Caco-2 (cell line): ENCODE results near the gene RTN1. TPM values are rescaled to one million over a fixed set of nuclear protein-coding genes. Genes with fewer than 3 reads are reported as not detected.

ENCODE experiments used
- BruUV-seq: library from RNA; stranded (reverse); fragments of 400-500 nt; replicated peaks from 2 replicates; lab custom pipeline; 2021; lab: Mats Ljungman, UMichigan
- CTCF ChIA-PET: fragments of 300-600 bp; sonication (Branson Sonifier 250); formaldehyde crosslinking; loops from one replicate; lab custom pipeline; 2022; ENCODE audit warnings: antibody characterized with exemption; lab: Charles Lee
- POLR2A ChIA-PET: fragments of 300-600 bp; sonication (Branson Sonifier 250); formaldehyde crosslinking; loops from one replicate; lab custom pipeline; 2022; ENCODE audit warnings: antibody characterized with exemption; lab: Charles Lee
- DNase-seq, 2 experiments: peaks; one replicate each; pipeline versions ENCODE4 v3.0.0 to v3.0.0-alpha.2; 2020 to 2022
- H3K27me3 ChIP-seq: replicated peaks from 2 replicates; pipeline ENCODE4 v1.6.0; 2011; ENCODE audit warnings: low read length; ENCODE audit not compliant: control insufficient read depth, insufficient read depth
- H3K36me3 ChIP-seq: 2 replicates; pipeline ENCODE4 v1.5.1; 2011; ENCODE audit warnings: low read length; ENCODE audit not compliant: control insufficient read depth, insufficient read depth
- H3K4me1 ChIP-seq: fragments of 250-450 bp; sonication (Bioruptor Pico); 2 replicates; pipeline ENCODE4 v1.5.1; 2020; ENCODE audit warnings: mild to moderate bottlenecking
- H3K4me3 ChIP-seq: 2 replicates; pipeline ENCODE4 v1.5.1; 2011; ENCODE audit warnings: low read depth, mild to moderate bottlenecking, control low read depth, low read length
- H3K9me3 ChIP-seq: fragments of 250-450 bp; sonication (Bioruptor Pico); 2 replicates; pipeline ENCODE4 v1.5.1; 2020; ENCODE audit warnings: mild to moderate bottlenecking, moderate library complexity
- H3K27ac Mint-ChIP-seq: one replicate; pipeline ENCODE4 v1.8.0; 2022; ENCODE audit warnings: mixed read lengths; ENCODE audit not compliant: unreplicated experiment
- H3K27me3 Mint-ChIP-seq: one replicate; pipeline ENCODE4 v1.8.0; 2022; ENCODE audit warnings: mixed read lengths; ENCODE audit not compliant: insufficient read depth, unreplicated experiment
- H3K36me3 Mint-ChIP-seq: one replicate; pipeline ENCODE4 v1.8.0; 2022; ENCODE audit warnings: mild to moderate bottlenecking, mixed read lengths; ENCODE audit not compliant: insufficient read depth, unreplicated experiment
- H3K4me1 Mint-ChIP-seq: one replicate; pipeline ENCODE4 v1.8.0; 2022; ENCODE audit warnings: low read depth, mixed read lengths; ENCODE audit not compliant: unreplicated experiment
- H3K4me3 Mint-ChIP-seq: one replicate; pipeline ENCODE4 v1.8.0; 2022; ENCODE audit warnings: mild to moderate bottlenecking, moderate library complexity, mixed read lengths; ENCODE audit not compliant: unreplicated experiment
- H3K9me3 Mint-ChIP-seq: one replicate; pipeline ENCODE4 v1.8.0; 2022; ENCODE audit warnings: mixed read lengths; ENCODE audit not compliant: unreplicated experiment
- CTCF ChIP-seq, 2 experiments: fragments of 200-600 bp in 1 of 2; IDR thresholded peaks; 1 replicate in 1 of 2; 2 replicates in 1 of 2; pipeline versions ENCODE4 v1.5.1 to v1.8.0; 2011 to 2022; ENCODE audit warnings: antibody characterized with exemption in 1 of 2, control low read depth in 1 of 2, inconsistent platforms in 1 of 2, low read depth in 1 of 2, low read length in 1 of 2, mild to moderate bottlenecking in 1 of 2, moderate library complexity in 1 of 2; ENCODE audit not compliant: insufficient read depth in 1 of 2, severe bottlenecking in 1 of 2, unreplicated experiment in 1 of 2
- intact Hi-C: fragments of 100-400 bp; cut with micrococcal nuclease; formaldehyde crosslinking; loops from one replicate; pipeline ENCODE4 v1.10.0; 2022; ENCODE audit not compliant: unreplicated experiment
- total RNA-seq: library from RNA; stranded (reverse); gene quantifications from 2 replicates; pipeline ENCODE4 v1.2.3, GENCODE V29; 2022

Gene RTN1
- total RNA-seq, 1 experiment from 2014 or later, result 0.25 TPM

- H3K27me3 Mint-ChIP-seq, result peaks cover 17% of the 10 kb centered on the region
- Histone ChIP-seq H3K9me3 (no peaks in the 10 kb centered on the region), H3K36me3 (no peaks in the 10 kb centered on the region), H3K4me3 (no peak overlapping the region), H3K27me3 (no peaks in the 10 kb centered on the region), H3K4me1 (no peaks in the 10 kb centered on the region)
- H3K27ac Mint-ChIP-seq, result no peak overlapping the region
- no TSS peak for BruUV-seq
- ChIA-PET CTCF (no interaction called here), POLR2A (no interaction called here)
- TF ChIP-seq CTCF (IDR thresholded peaks at IDR 0.05; ENCODE audit: insufficient read depth in 1 of 2, low read depth in 1 of 2, low read length in 1 of 2, severe bottlenecking in 1 of 2, unreplicated experiment in 1 of 2), result no peak
- H3K9me3 Mint-ChIP-seq, result no peaks in the 10 kb centered on the region
- DNase-seq, result no peak
- no peak overlapping the region for H3K4me3 Mint-ChIP-seq
- intact Hi-C loops, result no loop called here
- H3K4me1 Mint-ChIP-seq, result no peaks in the 10 kb centered on the region
- no peaks in the 10 kb centered on the region for H3K36me3 Mint-ChIP-seq
These were observed 82.4 kb downstream of the RTN1 start for GRCh38 chr14:59788176-59788575.

- Histone ChIP-seq H3K36me3 (no peaks in the 10 kb centered on the region), H3K9me3 (no peaks in the 10 kb centered on the region), H3K4me1 (no peaks in the 10 kb centered on the region), H3K27me3 (no peaks in the 10 kb centered on the region), H3K4me3 (no peak overlapping the region)
- H3K9me3 Mint-ChIP-seq, result no peaks in the 10 kb centered on the region
- no peak overlapping the region for H3K4me3 Mint-ChIP-seq
- CTCF ChIA-PET, result no interaction called here
- H3K27ac Mint-ChIP-seq, result no peak overlapping the region
- no peaks in the 10 kb centered on the region for H3K4me1 Mint-ChIP-seq
- no peak for DNase-seq
- no TSS peak for BruUV-seq
- POLR2A ChIA-PET, result no interaction called here
- intact Hi-C loops, result no loop called here
- no peak for TF ChIP-seq CTCF (IDR thresholded peaks at IDR 0.05; ENCODE audit: insufficient read depth in 1 of 2, low read depth in 1 of 2, low read length in 1 of 2, severe bottlenecking in 1 of 2, unreplicated experiment in 1 of 2)
- peaks cover 18% of the 10 kb centered on the region for H3K27me3 Mint-ChIP-seq
- no peaks in the 10 kb centered on the region for H3K36me3 Mint-ChIP-seq
These were observed 83.4 kb downstream of the RTN1 start for GRCh38 chr14:59787045-59787674.

- POLR2A ChIA-PET, result no interaction called here
- Histone ChIP-seq H3K27me3 (no peaks in the 10 kb centered on the region; the same call in 1 of the 2 replicates), H3K4me1 (no peaks in the 10 kb centered on the region), H3K36me3 (no peaks in the 10 kb centered on the region), H3K4me3 (no peak overlapping the region), H3K9me3 (no peaks in the 10 kb centered on the region)
- peaks cover 10% of the 10 kb centered on the region for H3K27me3 Mint-ChIP-seq
- CTCF ChIA-PET, result interaction anchor here (0.6 kb wide), 1 partner anchor 17 kb away, joined by 5 read pairs; no protein-coding TSS in a partner anchor
- no peaks in the 10 kb centered on the region for H3K9me3 Mint-ChIP-seq
- no TSS peak for BruUV-seq
- no peaks in the 10 kb centered on the region for H3K36me3 Mint-ChIP-seq
- intact Hi-C loops, result no loop called here
- no peaks in the 10 kb centered on the region for H3K4me1 Mint-ChIP-seq
- no peak for DNase-seq
- H3K27ac Mint-ChIP-seq, result no peak overlapping the region
- TF ChIP-seq CTCF (IDR thresholded peaks at IDR 0.05; ENCODE audit: insufficient read depth in 1 of 2, low read depth in 1 of 2, low read length in 1 of 2, severe bottlenecking in 1 of 2, unreplicated experiment in 1 of 2), result no peak
- H3K4me3 Mint-ChIP-seq, result no peak overlapping the region
These were observed 84.9 kb downstream of the RTN1 start for GRCh38 chr14:59785629-59786028.
